Panc1 (cell line): Measurements from ENCODE around the gene GNAO1.

ENCODE experiments used
- CTCF ChIP-seq: fragments of 450-650 bp; IDR thresholded peaks from 2 replicates; pipeline ENCODE4 v1.5.1; 2017; ENCODE audit warnings: mild to moderate bottlenecking
- POLR2AphosphoS5 ChIP-seq: IDR thresholded peaks from 2 replicates; pipeline ENCODE4 v1.6.1; 2012; ENCODE audit warnings: mild to moderate bottlenecking, low read depth, low read length, moderate library complexity
- SIN3A ChIP-seq: IDR thresholded peaks from 2 replicates; pipeline ENCODE4 v1.6.1; 2012; ENCODE audit warnings: low read depth, mild to moderate bottlenecking, low read length, moderate library complexity, borderline replicate concordance; ENCODE audit not compliant: insufficient read depth

GRCh38 chr16:56307534-56307873 is 116.2 kb downstream of the GNAO1 start:
- TF ChIP-seq CTCF = no peak
- TF ChIP-seq POLR2AphosphoS5 = no peak
- TF ChIP-seq SIN3A = no peak
